Measurements from ENCODE around the gene GATB.

The GATB gene

DNA sequence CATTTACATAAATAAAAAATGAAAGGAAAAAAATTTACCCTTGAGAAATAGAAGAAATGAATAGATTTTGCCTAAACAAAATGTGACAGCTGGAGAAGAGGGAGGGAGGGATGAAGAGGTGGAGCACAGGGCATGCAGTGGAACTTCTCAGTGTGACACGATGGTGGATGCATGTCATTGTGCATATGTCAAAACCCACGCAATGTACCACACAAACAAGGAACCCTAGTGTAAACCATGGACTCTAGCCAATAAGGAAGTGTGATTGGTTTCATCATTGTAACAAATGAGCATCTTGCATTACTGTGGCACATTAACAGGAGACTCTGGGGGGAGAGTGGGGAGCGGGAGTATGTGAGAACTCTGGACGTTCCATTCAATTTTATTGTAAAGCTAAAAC is 58.6 kb downstream of the GATB start:
- TF ChIP-seq, protein P1, sequence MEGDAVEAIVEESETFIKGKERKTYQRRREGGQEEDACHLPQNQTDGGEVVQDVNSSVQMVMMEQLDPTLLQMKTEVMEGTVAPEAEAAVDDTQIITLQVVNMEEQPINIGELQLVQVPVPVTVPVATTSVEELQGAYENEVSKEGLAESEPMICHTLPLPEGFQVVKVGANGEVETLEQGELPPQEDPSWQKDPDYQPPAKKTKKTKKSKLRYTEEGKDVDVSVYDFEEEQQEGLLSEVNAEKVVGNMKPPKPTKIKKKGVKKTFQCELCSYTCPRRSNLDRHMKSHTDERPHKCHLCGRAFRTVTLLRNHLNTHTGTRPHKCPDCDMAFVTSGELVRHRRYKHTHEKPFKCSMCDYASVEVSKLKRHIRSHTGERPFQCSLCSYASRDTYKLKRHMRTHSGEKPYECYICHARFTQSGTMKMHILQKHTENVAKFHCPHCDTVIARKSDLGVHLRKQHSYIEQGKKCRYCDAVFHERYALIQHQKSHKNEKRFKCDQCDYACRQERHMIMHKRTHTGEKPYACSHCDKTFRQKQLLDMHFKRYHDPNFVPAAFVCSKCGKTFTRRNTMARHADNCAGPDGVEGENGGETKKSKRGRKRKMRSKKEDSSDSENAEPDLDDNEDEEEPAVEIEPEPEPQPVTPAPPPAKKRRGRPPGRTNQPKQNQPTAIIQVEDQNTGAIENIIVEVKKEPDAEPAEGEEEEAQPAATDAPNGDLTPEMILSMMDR (IDR thresholded peaks at IDR 0.05) = no peak

DNA sequence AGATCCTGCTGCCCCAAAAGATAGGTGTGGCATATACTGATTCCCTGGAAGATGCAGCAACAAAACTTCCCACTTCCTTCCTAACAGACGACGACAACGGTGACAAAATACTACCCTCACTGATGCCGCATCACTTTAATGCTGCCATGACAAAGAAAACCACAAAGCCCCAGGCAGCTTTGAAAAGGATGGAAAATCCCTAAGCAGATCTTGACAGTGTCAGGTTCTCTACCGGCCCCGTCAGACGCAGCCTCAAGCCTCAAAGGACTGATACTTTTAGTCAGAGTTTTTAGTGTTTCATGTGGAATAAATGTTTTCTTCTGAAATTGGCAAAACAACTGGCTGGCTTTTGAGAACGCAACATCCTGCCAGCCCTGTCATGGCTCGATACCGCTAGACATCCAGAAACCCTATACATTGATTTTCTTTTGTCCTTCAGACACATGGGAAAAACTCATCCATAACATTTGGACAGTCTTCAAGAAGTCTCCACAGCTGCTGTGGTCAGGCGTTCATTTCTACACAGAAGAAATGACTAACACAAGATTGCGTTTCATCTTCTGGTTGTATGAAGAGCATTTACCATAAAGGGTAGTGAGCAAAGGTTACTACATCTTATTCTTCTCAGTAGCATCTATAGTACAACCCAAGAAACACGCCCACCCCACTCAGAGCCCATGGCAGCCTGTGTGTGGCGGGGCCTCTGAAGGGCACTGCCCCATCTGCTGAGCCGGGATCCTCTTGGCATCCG is 60.1 kb downstream of the GATB start:
- TF ChIP-seq, protein P1 (IDR thresholded peaks at IDR 0.05) = no peak

DNA sequence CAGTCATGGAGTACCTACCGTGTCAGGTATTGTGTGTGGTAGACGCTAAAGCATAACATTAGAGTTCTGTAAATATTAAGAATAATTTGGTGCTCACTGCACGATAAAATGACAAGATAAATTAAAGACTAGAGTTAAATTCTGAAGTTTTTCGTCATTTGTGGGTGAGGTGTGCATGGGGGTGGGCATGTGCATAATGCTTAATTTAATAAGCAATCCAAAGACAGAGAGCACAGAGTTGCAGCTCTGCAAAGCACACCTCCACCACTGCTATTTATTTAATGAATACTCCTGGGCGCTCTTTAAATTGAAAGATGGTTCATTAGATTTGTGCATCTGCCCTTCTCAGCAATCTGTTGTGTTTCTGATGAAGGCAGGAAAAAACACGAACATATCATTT is 62.6 kb downstream of the GATB start:
- TF ChIP-seq, protein P1 (IDR thresholded peaks at IDR 0.05) = no peak

DNA sequence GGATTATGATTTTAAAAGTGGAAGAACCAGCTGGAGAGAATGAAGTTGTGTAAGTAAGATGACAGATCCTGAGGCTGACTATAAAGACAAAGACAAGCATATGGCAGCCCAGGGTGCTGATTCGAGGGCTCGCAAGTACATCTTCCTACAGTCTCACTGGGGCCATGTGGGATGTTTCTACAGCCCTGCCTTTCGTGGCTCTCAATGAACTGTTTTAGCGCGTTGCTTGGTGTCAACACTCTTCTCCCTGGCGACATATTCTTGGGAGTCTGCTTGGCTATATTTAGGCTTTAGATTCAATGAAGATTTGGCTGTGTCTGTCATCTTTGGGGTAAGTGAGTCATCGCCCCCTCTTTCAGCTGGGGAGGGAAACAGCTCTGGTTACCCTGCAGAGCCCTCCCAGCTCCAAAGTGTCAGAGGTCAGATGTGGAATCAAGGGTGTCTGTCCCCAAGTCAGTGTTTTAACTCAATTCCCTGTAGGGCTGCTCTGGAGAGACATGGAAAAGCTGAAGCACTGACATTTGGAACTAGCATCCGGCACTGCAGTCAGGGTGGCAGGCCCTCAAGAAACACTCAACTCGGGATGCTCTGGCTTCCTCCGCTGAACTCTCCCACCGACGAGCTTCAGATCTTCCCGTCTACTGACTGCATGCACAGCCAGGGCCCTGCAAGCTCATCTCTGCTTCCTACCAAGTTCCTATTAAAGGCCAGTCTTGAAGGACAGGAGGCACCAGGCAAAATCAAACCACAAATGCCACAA is 65.7 kb downstream of the GATB start:
- TF ChIP-seq, protein P1 (IDR thresholded peaks at IDR 0.05) = no peak

DNA sequence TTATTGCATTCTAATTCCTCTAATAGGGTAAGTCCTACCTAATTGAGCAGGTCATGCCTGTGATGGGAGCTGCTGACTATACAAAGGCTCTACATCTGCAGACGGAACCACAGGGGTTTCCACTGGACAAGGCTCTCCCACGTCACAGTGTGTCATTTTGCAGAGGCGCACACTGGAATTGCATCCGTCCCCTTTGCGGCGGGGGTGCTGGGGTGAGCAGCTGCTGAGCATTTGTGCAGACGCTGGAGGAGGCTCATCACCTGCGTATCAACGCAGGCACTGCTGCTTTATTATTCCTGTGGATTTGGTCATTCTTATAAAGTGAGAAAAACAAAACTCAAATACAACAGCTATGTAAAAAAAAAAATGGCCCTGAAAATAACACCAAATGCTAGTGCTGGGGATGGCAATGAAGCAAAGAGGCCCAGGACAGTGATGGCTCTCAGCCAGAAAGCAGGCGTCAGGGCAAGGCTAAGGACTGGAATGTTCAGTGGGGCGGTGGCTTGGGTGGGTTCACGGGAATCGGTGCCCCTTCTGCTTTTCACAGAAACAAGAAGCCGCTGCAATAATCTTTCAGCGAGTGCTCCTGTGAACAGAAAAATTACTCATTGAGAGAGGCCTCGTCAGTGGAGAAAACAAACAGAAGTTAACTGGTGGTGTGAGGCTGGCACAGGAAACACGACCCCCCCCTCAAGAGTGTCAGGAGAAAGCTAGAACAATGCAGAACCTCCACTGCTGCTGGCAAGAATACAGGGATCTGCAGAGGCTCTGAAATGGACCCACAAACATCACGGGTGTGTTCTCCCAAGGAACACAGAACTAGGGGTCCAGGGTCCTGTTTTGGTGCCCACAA is 67.8 kb downstream of the GATB start:
- TF ChIP-seq, protein P1 (IDR thresholded peaks at IDR 0.05) = no peak

DNA sequence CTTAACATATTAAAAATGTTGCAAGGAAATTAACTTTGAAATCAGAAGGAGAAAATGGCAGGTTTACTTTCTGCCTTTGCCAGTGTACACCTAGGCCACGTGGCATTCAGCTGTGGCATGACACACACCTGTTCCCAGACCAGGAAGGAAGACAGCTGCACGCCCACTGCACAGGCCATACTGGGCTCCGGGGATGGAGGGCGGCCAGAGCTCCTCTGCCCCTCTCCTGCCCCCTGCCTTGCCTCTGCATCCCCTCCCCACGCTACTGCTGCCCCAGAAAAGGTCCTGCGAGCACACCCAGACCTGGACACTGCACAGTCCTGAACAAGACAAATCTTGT is 68.4 kb downstream of the GATB start:
- TF ChIP-seq, protein P1 (IDR thresholded peaks at IDR 0.05) = no peak

DNA sequence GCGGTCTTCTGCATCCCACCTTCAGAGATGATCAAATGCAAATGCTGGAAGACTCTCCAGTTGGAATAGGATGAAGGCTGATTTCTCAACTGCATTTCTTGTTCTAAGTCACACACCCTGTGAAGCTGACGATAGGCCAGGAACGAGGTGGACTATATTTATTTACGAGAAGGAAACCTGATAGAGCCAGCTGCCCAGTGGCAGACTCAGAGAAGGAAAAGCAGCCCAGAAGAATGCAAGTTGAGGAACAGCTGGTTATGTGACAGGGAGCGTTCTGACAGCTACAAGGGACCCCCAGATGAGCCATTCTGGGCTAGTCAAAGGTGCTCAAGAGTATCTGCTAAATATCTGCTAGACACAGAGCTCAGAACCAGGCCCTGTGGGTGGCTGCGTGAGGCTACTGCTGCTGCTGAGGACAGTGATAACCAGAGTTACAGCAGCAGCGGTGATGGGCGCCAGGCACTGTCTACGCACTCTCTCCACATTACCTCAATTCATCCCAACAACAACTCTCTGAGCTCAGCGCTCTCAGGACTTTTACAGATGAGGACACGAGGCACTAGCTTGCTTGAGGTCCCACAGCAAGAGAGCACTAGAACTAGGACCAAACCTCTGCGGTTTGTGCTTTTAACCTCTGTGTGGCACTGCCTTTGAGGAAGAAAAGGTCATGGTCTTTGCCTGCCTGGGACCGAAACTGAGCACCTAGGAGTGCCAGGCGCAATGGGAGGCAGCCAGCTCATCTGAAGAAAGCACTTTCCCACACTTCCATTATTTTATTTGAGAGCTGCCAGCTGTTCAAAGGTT is 69.0 kb downstream of the GATB start:
- TF ChIP-seq, protein P1 (IDR thresholded peaks at IDR 0.05) = no peak
